HG03457 (cell line): ENCODE results near the gene LRRC8E.

Source experiments
- ATAC-seq: cut with Tn5 transposase; IDR thresholded peaks from one replicate; pipeline ENCODE4 v1.9.1; 2021; ENCODE audit warnings: moderate number of reproducible peaks; ENCODE audit not compliant: unreplicated experiment

The LRRC8E gene

DNA sequence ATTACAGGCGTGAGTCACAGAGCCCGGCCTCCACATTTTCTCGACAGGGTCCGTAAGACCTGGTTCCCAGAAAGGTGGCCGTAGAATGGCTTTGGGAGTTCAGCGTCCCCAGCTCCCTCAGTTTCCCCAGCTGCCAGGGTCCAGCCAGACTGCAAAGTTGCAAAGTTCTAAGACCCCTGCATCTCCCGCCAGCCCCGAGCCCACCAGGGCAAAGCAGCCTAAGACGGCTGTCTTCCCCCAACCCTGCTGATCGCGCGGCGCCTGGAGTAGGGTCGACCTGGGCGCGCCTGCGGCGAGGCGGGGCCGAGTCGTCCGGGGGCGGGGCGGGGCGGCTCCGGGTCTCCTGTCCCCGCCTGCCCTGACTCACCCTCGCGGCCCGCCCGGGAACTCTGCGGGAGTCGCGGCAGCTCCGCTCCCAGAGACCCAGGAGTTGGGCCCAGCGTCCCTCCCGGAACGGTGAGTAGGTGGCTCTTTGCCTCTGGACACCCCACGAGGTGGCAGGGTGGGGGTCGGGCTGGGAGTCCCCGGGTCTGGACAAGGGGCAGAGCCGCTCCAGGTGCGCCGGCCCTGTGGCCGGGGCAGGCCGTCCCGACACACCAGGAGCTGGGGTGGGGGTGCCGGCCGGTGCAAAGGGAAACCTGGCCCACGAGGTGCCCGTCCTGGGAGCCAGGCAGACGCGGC is at the start of gene LRRC8E:
TSS of gene LRRC8E (plus strand) at position 366 of the 681 bp plus-strand sequence. CDS start 7,094 bp downstream, outside the sequence.
- ATAC-seq, result no peak

DNA sequence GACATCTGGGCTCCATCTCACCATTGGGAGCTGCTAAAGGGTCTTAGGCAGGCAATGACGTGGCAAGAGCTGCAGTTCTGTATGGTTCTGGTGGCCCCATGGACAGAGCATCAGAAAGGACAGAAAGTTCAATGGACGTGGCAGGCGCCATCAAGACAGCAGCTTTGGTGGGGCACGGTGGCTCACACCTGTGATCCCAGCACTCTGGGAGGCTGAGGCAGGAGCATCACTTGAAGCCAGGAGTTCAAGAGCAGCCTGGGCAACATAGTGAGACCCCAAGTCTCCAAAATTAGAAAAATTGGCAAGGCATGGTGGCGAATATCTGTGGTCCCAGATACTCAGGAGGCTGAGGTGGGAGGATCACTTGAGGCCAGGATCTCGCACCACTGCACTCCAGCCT is 48.8 kb upstream of the LRRC8E start:
- ATAC-seq, result no peak

DNA sequence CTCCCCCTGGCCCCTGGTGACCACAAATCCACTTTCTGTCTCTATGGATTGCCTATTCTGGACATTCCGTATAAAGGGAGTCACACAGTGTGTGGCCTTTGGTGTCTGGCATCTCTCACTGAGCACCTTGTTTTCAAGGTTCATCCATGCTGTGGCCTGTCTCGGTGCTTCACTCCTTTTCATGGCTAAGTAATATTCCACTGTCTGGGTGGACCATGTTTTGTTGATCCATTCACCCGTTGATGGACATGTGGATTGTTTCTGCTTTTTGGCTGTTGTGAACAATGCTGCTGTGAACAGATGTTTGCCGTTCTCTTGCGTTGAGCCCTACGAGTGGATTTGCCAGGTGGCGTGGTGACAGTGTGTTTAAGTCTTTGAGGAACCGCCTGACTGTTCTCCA is 47.7 kb upstream of the LRRC8E start:
- no peak for ATAC-seq

DNA sequence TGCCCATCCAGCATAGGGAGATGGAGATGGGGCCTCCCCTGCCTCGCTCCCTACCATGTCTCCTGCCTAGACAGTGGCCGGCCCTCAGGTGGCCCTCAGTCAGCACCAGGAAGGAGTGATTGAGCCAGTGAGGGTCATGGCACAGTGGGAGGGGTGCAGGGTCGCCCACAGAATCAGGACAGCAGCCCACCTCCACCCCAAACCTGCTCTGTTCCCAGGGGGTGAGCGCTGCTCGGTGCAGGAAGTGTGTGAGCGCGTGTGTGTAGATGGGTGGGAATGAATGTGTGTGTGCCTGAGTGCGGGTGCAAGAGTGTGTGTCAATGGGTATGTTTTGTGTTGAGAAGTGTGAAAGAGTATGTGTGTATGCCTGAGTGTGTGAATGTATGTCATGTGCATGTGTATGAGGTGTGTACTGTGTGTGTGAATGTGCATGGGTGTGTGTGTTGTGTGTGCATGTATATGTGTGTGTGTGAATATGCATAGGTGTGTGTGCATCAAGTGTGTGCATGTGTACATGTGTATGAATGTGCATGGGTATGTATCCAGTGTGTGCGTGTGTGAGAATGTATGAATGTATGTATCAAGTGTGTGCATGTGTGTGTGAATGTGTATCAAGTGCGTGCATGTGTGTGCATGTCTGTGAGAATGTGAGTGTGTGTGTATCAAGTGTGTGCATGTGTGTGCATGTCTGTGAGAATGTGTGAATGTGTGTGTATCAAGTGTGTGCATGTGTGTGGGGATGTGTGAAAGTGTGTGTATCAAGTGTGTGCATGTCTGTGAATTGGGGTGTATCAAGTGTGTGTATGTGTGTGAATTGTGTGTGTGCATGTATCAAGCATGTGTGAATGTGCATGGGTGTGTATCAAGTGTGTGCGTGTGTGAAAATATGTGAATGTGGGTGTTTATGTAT is 46.3 kb upstream of the LRRC8E start:
- ATAC-seq, result no peak

DNA sequence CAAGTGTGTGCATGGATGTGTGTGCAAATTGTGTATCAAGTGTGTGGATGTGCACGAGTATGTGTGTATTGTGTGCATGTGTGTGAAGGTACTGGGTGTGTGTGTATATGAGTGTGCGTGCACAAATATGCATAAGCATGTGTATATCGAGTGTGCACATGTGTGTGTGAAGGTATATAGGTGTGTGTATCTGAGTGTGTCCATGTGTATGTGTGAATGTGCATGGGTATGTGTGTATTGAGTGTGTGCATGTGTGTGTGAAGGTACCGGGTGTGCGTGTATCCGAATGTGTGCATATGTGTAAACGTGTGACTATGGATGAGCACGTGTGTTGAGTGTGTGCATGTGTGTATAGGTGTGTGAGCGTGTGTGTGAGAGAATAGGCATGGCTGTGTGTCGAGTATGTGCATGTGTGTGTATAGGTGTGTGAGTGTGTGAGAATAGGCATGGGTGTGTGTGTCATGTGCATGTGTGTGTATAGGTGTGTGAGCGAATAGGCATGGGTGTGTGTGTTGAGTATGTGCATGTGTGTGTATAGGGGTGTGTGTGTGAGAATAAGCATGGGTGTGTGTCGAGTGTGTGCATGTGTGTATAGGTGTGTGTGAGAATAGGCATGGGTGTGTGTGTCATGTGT is 45.5 kb upstream of the LRRC8E start:
- no peak for ATAC-seq

DNA sequence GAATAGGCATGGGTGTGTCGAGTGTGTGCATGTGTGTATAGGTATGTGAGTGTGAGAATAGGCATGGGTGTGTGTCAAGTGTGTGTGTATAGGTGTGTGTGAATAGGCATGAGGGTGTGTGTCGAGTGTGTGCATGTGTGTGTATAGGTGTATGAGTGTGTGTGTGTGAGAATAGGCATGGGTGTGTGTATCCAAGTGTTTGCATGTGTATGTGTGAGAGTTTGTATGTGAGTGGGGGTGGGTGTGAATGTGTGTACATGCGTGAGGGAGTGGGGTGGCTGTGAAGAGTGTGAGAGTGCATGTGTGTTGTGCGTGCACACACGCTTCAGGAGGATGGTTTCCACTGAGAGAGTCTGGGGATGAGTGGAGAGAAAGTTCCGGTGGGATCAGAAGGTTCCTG is 44.8 kb upstream of the LRRC8E start:
- no peak for ATAC-seq

DNA sequence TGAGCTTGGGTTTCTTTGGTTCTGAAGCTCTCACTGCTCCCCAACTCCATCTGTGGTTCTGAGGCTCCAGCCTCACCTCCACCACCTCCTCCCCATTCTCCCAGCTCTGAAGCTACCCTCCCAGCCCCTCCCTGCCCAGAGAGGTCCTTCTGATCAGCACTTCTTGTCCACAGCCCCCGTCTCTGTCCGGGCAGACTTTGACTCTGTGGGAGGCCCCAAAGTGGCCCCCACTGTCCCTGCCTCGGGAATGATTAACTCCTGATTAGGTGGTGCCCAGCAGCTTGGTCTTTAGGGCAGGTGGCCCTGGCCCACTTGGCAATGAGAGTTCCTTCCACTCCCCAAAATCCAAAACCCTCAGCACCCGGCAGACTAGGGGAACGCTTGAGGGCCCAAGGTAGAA is 43.9 kb upstream of the LRRC8E start:
- no peak for ATAC-seq

DNA sequence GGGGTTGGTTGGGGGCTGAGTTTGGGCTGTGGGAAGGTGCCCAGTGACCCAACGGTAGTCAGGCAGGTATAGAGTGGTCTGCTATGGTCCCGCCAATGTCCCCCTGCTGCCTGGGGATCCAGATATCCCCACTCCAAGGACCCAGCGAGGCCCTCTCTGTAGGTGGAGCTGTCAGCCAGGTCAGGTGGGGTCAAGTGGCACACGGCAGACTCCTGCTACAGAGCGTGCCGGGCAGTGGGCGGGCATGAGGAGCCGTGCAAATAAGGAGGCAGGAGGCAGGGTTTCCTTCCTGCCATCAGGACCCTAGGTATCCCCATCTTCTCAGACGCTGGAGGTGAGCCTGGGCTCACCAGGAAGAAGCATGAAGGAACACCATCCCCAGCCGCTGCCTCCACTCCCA is 43.4 kb upstream of the LRRC8E start:
- ATAC-seq, result no peak

DNA sequence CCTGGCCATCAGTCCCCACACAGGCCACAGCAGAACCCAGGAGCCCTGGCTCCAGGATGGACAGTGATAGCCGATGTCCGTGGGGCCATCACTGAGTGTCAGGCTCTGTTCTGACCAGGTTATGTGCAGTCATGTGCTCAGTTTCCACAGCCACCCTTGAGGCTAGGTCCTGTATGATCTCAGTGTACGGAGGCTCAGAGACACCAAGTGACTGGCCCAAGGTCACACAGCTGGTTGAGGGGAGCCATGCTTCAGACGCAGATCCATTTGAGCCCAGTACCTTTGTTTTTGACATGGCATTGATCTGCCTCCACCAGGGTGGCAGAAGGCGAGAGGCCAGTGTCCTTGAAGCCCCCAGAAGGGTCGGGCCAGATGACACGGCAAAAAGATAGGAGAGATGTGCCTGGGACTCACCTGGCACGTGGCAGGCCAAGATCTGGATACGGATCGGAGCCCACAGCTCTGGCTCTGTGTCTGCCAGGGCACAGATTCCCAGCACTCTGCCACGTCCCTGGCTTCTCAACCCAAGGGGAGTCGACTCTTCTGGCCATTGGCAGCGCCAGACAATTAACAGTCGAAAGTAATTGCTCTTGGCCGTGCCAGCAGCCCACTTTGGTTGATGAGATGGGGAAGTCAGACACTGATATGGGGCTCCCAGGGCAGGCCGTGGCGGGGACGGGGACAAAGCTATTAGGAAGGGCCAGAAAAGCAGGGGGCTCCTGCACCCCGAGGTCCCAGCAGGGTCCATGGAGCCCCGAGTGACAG is 42.7 kb upstream of the LRRC8E start:
- no peak for ATAC-seq

DNA sequence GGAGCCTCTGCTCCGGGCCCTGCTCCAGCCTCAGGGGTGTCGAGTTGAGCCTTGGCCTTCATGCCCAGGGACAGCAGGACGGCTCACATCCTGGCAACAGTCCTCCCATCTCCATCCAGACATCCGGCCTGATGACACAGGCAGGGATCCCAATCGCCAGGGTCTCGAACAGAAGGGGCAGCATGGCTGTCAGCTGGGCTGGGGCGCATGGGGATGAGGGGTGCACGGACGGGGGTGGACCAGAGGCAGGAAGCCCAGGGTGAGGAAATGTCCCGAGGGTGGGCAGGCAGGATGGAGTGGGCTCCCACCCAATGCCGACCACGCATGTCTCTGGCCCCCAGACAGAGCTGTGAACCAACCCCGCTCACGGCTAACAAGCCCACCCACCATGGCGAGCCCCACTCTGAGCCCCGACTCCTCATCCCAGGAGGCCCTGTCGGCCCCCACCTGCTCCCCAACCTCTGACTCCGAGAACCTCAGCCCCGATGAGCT is 42.1 kb upstream of the LRRC8E start:
- no peak for ATAC-seq

DNA sequence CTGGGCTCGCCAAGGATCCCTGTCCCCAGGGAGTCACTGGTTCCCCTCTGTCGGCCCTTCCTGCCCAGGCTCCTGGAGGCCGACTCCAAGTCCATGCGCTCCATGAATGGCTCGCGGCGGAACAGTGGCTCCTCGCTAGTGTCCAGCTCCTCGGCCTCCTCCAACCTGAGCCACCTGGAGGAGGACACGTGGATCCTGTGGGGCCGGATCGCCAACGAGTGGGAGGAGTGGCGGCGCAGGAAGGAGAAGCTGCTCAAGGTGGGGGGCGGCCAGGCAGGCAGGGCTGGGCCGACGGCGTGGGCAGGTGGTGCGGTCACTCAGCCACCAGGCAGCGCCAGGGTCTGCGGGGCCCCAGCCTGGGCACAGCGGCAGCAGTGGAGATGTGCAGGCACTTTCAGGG is 40.6 kb upstream of the LRRC8E start:
- no peak for ATAC-seq

DNA sequence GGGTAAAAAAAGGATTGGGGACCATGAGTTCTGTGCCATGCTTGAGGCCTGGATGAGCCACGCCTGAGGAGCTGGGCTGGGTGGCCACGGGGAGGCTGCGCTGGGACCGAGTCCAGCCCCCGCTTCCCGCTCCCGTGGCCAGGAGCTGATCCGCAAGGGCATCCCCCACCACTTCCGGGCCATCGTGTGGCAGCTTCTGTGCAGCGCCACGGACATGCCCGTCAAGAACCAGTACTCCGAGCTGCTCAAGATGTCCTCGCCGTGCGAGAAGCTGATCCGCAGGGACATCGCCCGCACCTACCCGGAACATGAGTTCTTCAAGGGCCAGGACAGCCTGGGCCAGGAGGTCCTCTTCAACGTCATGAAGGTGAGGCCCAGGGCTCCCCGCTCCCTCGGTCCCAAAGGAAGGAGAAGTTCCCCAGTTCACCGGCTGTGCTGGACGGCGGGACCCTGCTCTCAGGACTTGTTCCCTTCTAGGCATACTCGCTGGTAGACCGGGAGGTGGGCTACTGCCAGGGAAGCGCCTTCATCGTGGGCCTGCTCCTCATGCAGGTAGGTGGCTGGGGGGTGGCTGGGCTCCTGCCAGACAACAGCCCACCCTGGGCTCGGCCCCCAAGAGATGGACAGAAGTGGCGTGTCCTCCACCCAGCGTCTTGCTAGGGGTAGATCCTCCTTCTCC is 39.4 kb upstream of the LRRC8E start:
- no peak for ATAC-seq

DNA sequence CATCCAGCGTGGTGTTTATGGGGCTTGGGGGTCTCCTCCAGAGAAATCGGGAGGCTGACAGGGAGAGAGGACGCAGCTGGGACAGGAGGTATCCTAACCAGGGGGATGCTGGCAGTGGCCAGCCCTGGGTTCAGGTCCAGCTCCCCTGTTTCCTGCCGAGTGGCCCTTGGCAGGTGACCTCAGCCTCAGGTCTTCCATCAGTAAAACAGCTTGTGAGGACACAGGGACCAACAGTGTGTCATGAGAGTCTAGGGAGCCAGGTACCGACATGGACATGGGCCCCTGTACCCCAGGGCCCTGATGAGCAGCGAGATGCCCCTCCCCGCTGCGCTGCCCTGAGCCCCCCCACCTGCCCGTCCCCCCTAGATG is 38.7 kb upstream of the LRRC8E start:
- ATAC-seq, result no peak

DNA sequence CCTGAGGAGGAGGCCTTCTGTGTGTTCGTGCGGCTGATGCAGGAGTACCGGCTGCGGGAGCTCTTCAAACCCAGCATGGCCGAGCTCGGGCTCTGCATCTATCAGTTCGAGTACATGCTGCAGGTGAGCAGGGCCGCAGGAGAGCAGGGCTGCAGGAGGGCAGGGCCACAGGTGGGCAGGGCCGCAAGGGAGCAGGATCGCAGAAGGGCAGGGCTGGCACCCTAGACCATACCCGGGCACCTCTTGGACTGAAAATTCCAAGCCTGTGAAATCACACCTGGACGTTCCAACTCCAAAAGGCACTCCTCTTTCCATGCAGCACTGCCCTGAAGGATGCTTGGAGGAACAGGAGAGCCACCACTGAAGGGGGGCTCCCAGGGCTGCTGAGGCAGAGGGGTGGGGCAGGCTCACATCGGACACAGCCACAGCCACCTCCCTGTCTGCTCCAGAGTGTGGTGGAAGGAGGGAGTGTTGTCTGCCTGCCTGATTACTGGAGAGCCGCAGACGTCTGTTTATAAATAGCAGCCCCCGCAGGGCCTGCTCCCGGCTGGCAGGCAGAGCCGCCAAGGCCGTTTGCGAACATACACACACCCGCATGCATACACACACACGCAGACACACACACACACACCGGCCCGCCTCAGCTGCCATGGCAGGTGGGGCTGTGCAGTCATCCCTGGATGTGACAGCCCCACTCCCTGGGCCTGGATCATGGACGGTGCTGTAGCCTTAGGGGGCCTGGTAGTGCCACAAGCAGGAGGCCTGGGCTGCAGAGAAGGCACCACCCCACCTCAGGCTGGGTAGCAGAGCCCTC is 38.1 kb upstream of the LRRC8E start:
- no peak for ATAC-seq

DNA sequence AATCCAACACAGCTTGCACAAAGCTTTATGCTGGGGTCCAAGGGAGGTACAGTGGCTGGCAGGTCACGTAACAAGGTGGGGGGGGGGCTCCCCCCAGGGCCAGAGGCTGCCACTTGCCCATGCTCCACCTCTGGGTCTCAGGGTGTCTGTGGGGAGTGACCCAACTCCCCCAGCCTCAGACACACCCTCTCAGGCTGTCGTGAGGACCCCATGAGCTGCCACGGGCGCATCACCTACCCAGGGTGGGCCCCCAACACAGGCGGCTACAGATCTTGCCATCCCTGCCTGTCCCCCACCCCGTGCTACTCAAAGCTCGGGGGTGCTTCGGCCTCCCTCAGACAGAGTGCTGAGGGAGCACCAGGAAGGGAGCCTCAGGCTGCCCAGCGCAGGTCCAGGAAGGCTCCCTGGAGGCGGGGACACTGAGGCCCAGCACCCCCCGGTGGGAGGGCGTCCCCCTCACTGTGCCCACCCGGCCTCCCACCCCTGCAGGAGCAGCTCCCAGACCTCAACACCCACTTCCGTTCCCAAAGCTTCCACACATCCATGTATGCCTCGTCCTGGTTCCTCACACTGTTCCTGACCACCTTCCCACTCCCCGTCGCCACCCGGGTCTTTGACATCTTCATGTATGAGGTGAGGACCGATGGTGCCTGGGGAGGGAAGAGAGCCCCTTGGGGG is 37.2 kb upstream of the LRRC8E start:
- ATAC-seq, result no peak

DNA sequence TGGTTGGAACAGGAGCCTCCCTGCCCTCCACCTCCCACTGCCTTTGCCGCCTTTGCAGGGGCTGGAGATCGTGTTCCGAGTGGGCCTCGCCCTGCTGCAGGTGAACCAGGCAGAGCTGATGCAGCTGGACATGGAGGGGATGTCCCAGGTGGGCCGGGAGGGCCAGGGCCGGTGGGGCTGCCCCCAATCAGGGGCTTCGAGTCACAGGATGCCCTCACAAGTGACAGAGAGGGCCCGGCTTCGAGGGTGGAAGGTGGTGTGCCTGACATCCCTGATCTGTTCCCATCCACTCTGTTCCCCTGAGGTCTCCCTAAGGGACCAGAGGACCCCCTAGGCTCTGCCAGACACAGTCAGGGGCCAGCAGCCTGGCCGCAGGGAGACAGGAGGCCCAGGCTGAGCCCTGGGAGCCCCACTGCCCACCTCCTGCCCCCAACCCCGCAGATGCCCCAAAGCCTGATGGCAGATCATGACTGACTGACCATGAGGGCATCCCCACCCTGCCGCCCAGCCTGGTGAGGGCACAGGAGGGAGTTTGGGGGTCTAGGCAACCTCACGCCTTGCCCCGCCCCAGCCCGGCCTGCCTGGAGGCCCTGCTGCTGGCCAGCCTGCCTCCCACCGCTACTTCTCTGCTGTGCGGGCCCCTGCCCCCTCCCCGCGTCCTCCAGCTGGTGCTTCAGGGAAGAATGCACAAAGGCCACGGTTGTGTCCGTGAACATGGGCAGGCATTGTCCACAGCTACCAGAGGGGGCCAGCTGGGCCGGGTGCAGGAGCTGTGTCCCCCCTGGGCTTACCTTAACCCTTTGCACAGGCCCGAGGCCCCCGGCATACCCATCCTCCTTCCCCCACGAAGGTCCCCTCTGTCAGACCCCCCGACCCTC is 36.4 kb upstream of the LRRC8E start:
- ATAC-seq, result no peak

DNA sequence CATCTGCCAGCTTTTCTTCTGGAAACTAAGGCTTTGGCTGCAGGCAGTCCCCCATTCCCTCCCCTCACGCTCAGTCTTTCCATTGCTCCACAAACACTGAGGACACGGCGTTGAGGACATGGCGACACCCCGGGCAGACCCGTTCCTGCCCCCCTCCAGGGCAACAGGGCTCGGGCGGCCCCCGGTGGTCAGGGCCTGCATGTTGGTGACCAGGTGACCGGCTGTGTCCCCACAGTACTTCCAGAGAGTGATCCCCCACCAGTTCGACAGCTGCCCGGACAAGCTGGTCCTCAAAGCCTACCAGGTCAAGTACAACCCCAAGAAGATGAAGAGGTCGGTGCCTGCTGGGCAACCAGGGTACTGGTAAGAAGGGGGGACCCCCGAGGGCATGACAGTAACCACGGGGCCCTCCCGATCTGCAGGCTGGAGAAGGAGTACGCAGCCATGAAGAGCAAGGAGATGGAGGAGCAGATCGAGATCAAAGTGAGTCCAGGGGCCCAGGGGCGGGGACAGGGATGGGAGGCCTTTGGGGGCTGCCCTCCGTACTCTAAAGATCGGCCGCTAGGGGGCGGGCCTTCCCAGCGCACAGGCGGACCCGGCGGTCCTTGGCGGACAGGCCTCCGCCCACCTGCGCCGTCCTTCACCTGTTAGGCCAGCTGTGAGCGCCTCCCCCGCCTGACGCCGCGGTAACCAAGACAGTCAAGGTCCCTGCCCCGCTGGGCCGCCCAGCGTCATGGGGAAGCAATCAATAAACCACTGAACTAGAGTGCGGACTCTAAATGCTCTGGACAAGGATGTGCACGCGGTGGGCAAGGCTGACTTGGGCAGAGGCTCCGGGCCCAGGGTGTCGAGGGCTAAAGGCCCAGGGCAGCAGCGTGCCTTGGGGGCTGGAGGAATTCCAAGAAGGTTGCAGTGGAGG is 35.2 kb upstream of the LRRC8E start:
- no peak for ATAC-seq
